ENCODE measurements around the gene CAMLG. TPM values are rescaled to one million over a fixed set of nuclear protein-coding genes. Genes with fewer than 3 reads are reported as not detected.
A peak's percentile ranks its signal among the peaks of the same experiment; 100 is the strongest.

CAMLG gene
- total RNA-seq, 5 donors from 2014 or later (not counting 1 experiment from before 2014, with no cell fraction given): 26.7 to 34.6 (median 32.5) TPM

- no peak for ATAC-seq (replicated peaks in 1 of 4)
- H3K27me3 Mint-ChIP-seq: no peaks in the 10 kb centered on the region
- no peak for DNase-seq
- Histone ChIP-seq H3K4me1 (ENCODE audit: control insufficient read depth in 1 of 2, extremely low read depth in 1 of 2, insufficient read depth in 2 of 2, low read length in 2 of 2) (no peaks in the 10 kb centered on the region), H3K36me3 (ENCODE audit: control insufficient read depth in 2 of 2, extremely low read depth in 1 of 2, insufficient read depth in 1 of 2, low read length in 1 of 2) (peaks cover 4 to 73% of the 10 kb centered on the region in 2 donors), H3K4me3 (ENCODE audit: control insufficient read depth in 1 of 2, extremely low read depth in 1 of 2, low read length in 1 of 2) (no peak overlapping the region), H3K9me3 (no peaks in the 10 kb centered on the region), H3K27me3 (replicated peaks in 1 of 2; ENCODE audit: control insufficient read depth in 2 of 2, extremely low read depth in 1 of 2, insufficient read depth in 2 of 2, low read length in 1 of 2) (no peaks in the 10 kb centered on the region), H3K27ac (ENCODE audit: low read length) (no peak overlapping the region)
- CTCF ChIA-PET: interaction anchor here (0.6 to 0.9 kb wide), 2 partner anchors 120 to 512 kb away, joined by 3 to 5 read pairs; partner anchors contain the start of gene PCBD2 (in 1 of the 2)
- no peak overlapping the region for H3K27ac Mint-ChIP-seq
- no peaks in the 10 kb centered on the region for H3K4me1 Mint-ChIP-seq
- 90% methylated on average over 2 of the region's 3 CpGs for WGBS (ENCODE audit: insufficient coverage)
- peaks cover 47% of the 10 kb centered on the region for H3K36me3 Mint-ChIP-seq
- no peak overlapping the region for H3K4me3 Mint-ChIP-seq
- H3K9me3 Mint-ChIP-seq: no peaks in the 10 kb centered on the region
- POLR2A ChIA-PET: no interaction called here
Observed at GRCh38 chr5:134784946-134785620, 46.7 kb downstream of the CAMLG start.

GRCh38 chr5:134787692-134788091 is 49.3 kb downstream of the CAMLG start:
- peaks cover 51% of the 10 kb centered on the region for H3K36me3 Mint-ChIP-seq
- Histone ChIP-seq H3K27ac (ENCODE audit: low read length) (no peak overlapping the region), H3K36me3 (ENCODE audit: control insufficient read depth in 2 of 2, extremely low read depth in 1 of 2, insufficient read depth in 1 of 2, low read length in 1 of 2) (peaks cover 0 to 74% of the 10 kb centered on the region in 2 donors), H3K9me3 (no peaks in the 10 kb centered on the region), H3K4me1 (ENCODE audit: control insufficient read depth in 1 of 2, extremely low read depth in 1 of 2, insufficient read depth in 2 of 2, low read length in 2 of 2) (no peaks in the 10 kb centered on the region), H3K4me3 (ENCODE audit: control insufficient read depth in 1 of 2, extremely low read depth in 1 of 2, low read length in 1 of 2) (no peak overlapping the region), H3K27me3 (replicated peaks in 1 of 2; ENCODE audit: control insufficient read depth in 2 of 2, extremely low read depth in 1 of 2, insufficient read depth in 2 of 2, low read length in 1 of 2) (no peaks in the 10 kb centered on the region)
- H3K27me3 Mint-ChIP-seq: no peaks in the 10 kb centered on the region
- no peak overlapping the region for H3K4me3 Mint-ChIP-seq
- POLR2A ChIA-PET: interaction anchor here in 1 of 2 donors (0.6 kb wide), 1 partner anchor 112 kb away, joined by 4 read pairs; no protein-coding TSS in a partner anchor
- H3K27ac Mint-ChIP-seq: no peak overlapping the region
- DNase-seq (no peak), ATAC-seq (replicated peaks in 1 of 4) (no peak)
- no peaks in the 10 kb centered on the region for H3K9me3 Mint-ChIP-seq
- CTCF ChIA-PET: interaction anchor here in 1 of 2 donors (0.6 to 0.7 kb wide), 2 partner anchors 43 to 60 kb away, joined by 5 read pairs; no protein-coding TSS in a partner anchor
- peaks cover 0 to 6% (median 0%) of the 10 kb centered on the region in 3 donors for H3K4me1 Mint-ChIP-seq
- no CpG with 5 or more reads among the region's 1 CpG for WGBS (ENCODE audit: insufficient coverage)

- ATAC-seq (replicated peaks in 1 of 4): no peak
- H3K36me3 ChIP-seq (ENCODE audit: control insufficient read depth in 2 of 2, extremely low read depth in 1 of 2, insufficient read depth in 1 of 2, low read length in 1 of 2): peaks cover 3 to 82% of the 10 kb centered on the region in 2 donors
- Mint-ChIP-seq H3K27me3 (no peaks in the 10 kb centered on the region), H3K9me3 (no peaks in the 10 kb centered on the region), H3K4me3 (no peak overlapping the region), H3K27ac (no peak overlapping the region), H3K4me1 (peaks cover 0 to 6% (median 0%) of the 10 kb centered on the region in 3 donors), H3K36me3 (peaks cover 57% of the 10 kb centered on the region)
- H3K4me3 ChIP-seq (ENCODE audit: control insufficient read depth in 1 of 2, extremely low read depth in 1 of 2, low read length in 1 of 2): no peak overlapping the region
- no peaks in the 10 kb centered on the region for H3K27me3 ChIP-seq (replicated peaks in 1 of 2; ENCODE audit: control insufficient read depth in 2 of 2, extremely low read depth in 1 of 2, insufficient read depth in 2 of 2, low read length in 1 of 2)
- WGBS (ENCODE audit: insufficient coverage): 95% methylated on average over 2 of the region's 2 CpGs
- H3K9me3 ChIP-seq: no peaks in the 10 kb centered on the region
- ChIA-PET POLR2A (no interaction called here), CTCF (no interaction called here)
- H3K27ac ChIP-seq (ENCODE audit: low read length): no peak overlapping the region
- H3K4me1 ChIP-seq (ENCODE audit: control insufficient read depth in 1 of 2, extremely low read depth in 1 of 2, insufficient read depth in 2 of 2, low read length in 2 of 2): no peaks in the 10 kb centered on the region
- no peak for DNase-seq
Observed at GRCh38 chr5:134791580-134791979, 53.2 kb downstream of the CAMLG start.

GRCh38 chr5:134792286-134792685 is 53.9 kb downstream of the CAMLG start:
- H3K4me3 ChIP-seq (ENCODE audit: control insufficient read depth in 1 of 2, extremely low read depth in 1 of 2, low read length in 1 of 2): no peak overlapping the region
- H3K9me3 ChIP-seq: no peaks in the 10 kb centered on the region
- Mint-ChIP-seq H3K9me3 (no peaks in the 10 kb centered on the region), H3K36me3 (peaks cover 53% of the 10 kb centered on the region), H3K4me1 (peaks cover 0 to 6% (median 0%) of the 10 kb centered on the region in 3 donors), H3K4me3 (no peak overlapping the region), H3K27ac (peak overlapping the region in 1 of 2 donors; percentile 45), H3K27me3 (no peaks in the 10 kb centered on the region)
- no peaks in the 10 kb centered on the region for H3K27me3 ChIP-seq (replicated peaks in 1 of 2; ENCODE audit: control insufficient read depth in 2 of 2, extremely low read depth in 1 of 2, insufficient read depth in 2 of 2, low read length in 1 of 2)
- ChIA-PET POLR2A (no interaction called here), CTCF (interaction anchor here in 1 of 2 donors (0.5 kb wide), 1 partner anchor 116 kb away, joined by 4 read pairs; no protein-coding TSS in a partner anchor)
- H3K4me1 ChIP-seq (ENCODE audit: control insufficient read depth in 1 of 2, extremely low read depth in 1 of 2, insufficient read depth in 2 of 2, low read length in 2 of 2): no peaks in the 10 kb centered on the region
- DNase-seq (no peak), ATAC-seq (replicated peaks in 1 of 4) (no peak)
- H3K36me3 ChIP-seq (ENCODE audit: control insufficient read depth in 2 of 2, extremely low read depth in 1 of 2, insufficient read depth in 1 of 2, low read length in 1 of 2): peaks cover 5 to 80% of the 10 kb centered on the region in 2 donors
- H3K27ac ChIP-seq (ENCODE audit: low read length): no peak overlapping the region
- WGBS (ENCODE audit: insufficient coverage): 67% methylated on average over 1 of the region's 3 CpGs

GRCh38 chr5:134793111-134793510 is 54.8 kb downstream of the CAMLG start:
- 96% methylated on average over 3 of the region's 4 CpGs for WGBS (ENCODE audit: insufficient coverage)
- H3K4me3 Mint-ChIP-seq: no peak overlapping the region
- peaks cover 5 to 85% of the 10 kb centered on the region in 2 donors for H3K36me3 ChIP-seq (ENCODE audit: control insufficient read depth in 2 of 2, extremely low read depth in 1 of 2, insufficient read depth in 1 of 2, low read length in 1 of 2)

GRCh38 chr5:134794082-134794481 is 55.7 kb downstream of the CAMLG start:
- Mint-ChIP-seq H3K36me3 (peaks cover 59% of the 10 kb centered on the region), H3K27ac (no peak overlapping the region), H3K27me3 (no peaks in the 10 kb centered on the region), H3K4me1 (peaks cover 0 to 6% (median 0%) of the 10 kb centered on the region in 3 donors), H3K9me3 (no peaks in the 10 kb centered on the region), H3K4me3 (no peak overlapping the region)
- H3K36me3 ChIP-seq (ENCODE audit: control insufficient read depth in 2 of 2, extremely low read depth in 1 of 2, insufficient read depth in 1 of 2, low read length in 1 of 2): peaks cover 5 to 87% of the 10 kb centered on the region in 2 donors
- DNase-seq (no peak), ATAC-seq (replicated peaks in 1 of 4) (no peak)
- CTCF ChIA-PET: no interaction called here
- H3K4me1 ChIP-seq (ENCODE audit: control insufficient read depth in 1 of 2, extremely low read depth in 1 of 2, insufficient read depth in 2 of 2, low read length in 2 of 2): no peaks in the 10 kb centered on the region
- WGBS (ENCODE audit: insufficient coverage): 83% methylated on average over 1 of the region's 2 CpGs
- no peak overlapping the region for H3K27ac ChIP-seq (ENCODE audit: low read length)
- no peaks in the 10 kb centered on the region for H3K9me3 ChIP-seq
- H3K27me3 ChIP-seq (replicated peaks in 1 of 2; ENCODE audit: control insufficient read depth in 2 of 2, extremely low read depth in 1 of 2, insufficient read depth in 2 of 2, low read length in 1 of 2): no peaks in the 10 kb centered on the region
- no peak overlapping the region for H3K4me3 ChIP-seq (ENCODE audit: control insufficient read depth in 1 of 2, extremely low read depth in 1 of 2, low read length in 1 of 2)
- POLR2A ChIA-PET: no interaction called here

More at GRCh38 chr5:134793111-134793510, 54.8 kb downstream of the CAMLG start:
- no peak overlapping the region for H3K4me3 ChIP-seq (ENCODE audit: control insufficient read depth in 1 of 2, extremely low read depth in 1 of 2, low read length in 1 of 2)
- DNase-seq (no peak), ATAC-seq (replicated peaks in 1 of 4) (no peak)
- peaks cover 0 to 6% (median 0%) of the 10 kb centered on the region in 3 donors for H3K4me1 Mint-ChIP-seq
- ChIA-PET CTCF (interaction anchor here in 1 of 2 donors (1.2 kb wide), 1 partner anchor 12 kb away, joined by 3 read pairs; no protein-coding TSS in a partner anchor), POLR2A (interaction anchor here (0.6 kb wide), 2 partner anchors 47 to 91 kb away, joined by 6 to 17 read pairs; no protein-coding TSS in a partner anchor)
- H3K27me3 ChIP-seq (replicated peaks in 1 of 2; ENCODE audit: control insufficient read depth in 2 of 2, extremely low read depth in 1 of 2, insufficient read depth in 2 of 2, low read length in 1 of 2): no peaks in the 10 kb centered on the region
- no peak overlapping the region for H3K27ac ChIP-seq (ENCODE audit: low read length)
- H3K36me3 Mint-ChIP-seq: peaks cover 55% of the 10 kb centered on the region
- H3K27me3 Mint-ChIP-seq: no peaks in the 10 kb centered on the region
- H3K27ac Mint-ChIP-seq: no peak overlapping the region
- H3K4me1 ChIP-seq (ENCODE audit: control insufficient read depth in 1 of 2, extremely low read depth in 1 of 2, insufficient read depth in 2 of 2, low read length in 2 of 2): no peaks in the 10 kb centered on the region
- no peaks in the 10 kb centered on the region for H3K9me3 ChIP-seq
- no peaks in the 10 kb centered on the region for H3K9me3 Mint-ChIP-seq
